ENCODE data around the gene SPG11. TPM values are rescaled to one million over a fixed set of nuclear protein-coding genes. Genes with fewer than 3 reads are reported as not detected.
"Not testable (repeated sequence)": the region's sequence is repeated elsewhere in the genome, so short reads cannot be mapped to it uniquely, and the experiment has no call there.

SPG11 gene
- total and polyA plus RNA-seq, 2 of the 13 experiments (the other 11 are each of a cell fraction or from before 2014, with no cell fraction given), result 31.5 to 40.7 TPM

DNA sequence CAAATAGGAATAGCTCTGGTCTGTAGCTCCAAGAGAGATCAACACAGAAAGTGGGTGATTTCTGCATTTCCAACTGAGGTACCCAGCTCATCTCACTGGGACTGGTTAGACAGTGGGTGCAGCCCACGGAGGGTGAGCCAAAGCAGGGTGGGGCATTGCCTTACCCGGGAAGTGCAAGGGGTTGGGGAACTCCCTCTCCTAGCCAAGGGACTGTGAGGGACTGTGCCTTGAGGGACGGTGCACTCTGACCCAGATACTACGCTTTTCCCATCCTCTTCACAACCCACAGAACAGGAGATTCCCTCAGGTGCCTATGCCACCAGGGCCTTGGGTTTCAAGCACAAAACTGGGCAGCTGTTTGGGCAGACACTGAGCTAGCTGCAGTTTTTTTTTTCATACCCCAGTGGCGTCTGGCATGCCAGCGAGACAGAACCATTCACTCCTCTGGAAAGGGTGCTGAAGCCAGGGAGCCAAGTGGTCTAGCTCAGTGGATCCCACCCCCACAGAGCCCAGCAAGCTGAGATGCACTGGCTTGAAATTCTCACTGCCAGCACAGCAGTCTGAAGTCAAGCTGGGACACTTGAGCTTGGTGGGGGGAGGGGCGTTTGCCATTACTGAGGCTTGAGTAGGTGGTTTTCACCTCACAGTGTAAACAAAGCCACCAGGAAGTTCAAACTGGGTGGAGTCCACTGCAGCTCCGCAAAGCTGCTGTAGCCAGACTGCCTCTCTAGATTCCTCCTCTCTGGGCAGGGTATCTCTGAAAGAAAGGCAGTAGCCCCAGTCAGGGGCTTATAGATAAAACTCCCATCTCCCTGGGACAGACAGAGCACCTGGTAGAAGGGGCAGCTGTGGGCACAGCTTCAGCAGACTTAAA is 19.6 kb upstream of the SPG11 start:
- Histone ChIP-seq H3K4me2 (ENCODE audit: low read depth, low read length) (peak overlapping the region; percentile 65), H3K4me3 (replicated peaks in 1 of 3; ENCODE audit: insufficient read depth in 1 of 3, low read depth in 2 of 3, low read length in 3 of 3) (peak overlapping the region in 2 of 3 experiments; percentile 16 to 33; a peak in 1 of 6 replicates), H3K4me1 (ENCODE audit: insufficient read depth, low read length) (peaks cover 15% of the 10 kb centered on the region)
- 16% methylated on average over 6 of the region's 8 CpGs for WGBS (ENCODE audit: low lambda C conversion rate)
- H2AFZ ChIP-seq (ENCODE audit: low read length); H4K20me1 ChIP-seq (ENCODE audit: insufficient read depth, low read length); FAIRE-seq; H3K9ac ChIP-seq (ENCODE audit: insufficient read depth, low read depth, low read length); H3K9me3 ChIP-seq (ENCODE audit: low read length); in situ Hi-C loops (cut with HindIII; ENCODE audit: extremely low pct_ligation_motif_present, low pct_unique_long_range_greater_than_20kb); BruUV-seq (replicated peaks); CTCF ChIA-PET (ENCODE audit: low intra/inter-chr PET ratio, low total read pairs); H3K79me2 ChIP-seq (ENCODE audit: insufficient read depth, low read length); H3K27me3 ChIP-seq (ENCODE audit: control insufficient read depth in 1 of 2, insufficient read depth in 2 of 2, low read length in 2 of 2); H3K36me3 ChIP-seq (replicated peaks in 1 of 2; ENCODE audit: control insufficient read depth in 1 of 2, insufficient read depth in 2 of 2, low read length in 2 of 2); H3K27ac ChIP-seq (ENCODE audit: extremely low read length, insufficient read depth, low read length); intact Hi-C loops (cut with micrococcal nuclease; ENCODE audit: unreplicated experiment); TF ChIP-seq FOXA1 (IDR thresholded peaks at IDR 0.05): not testable (repeated sequence)
- peak; percentile 43 for ATAC-seq
- POLR2A ChIA-PET, result interaction anchor here (1.3 to 3.5 kb wide), 4 partner anchors 20 to 46 kb away, joined by 6 to 29 read pairs (median 12); partner anchors contain the start of genes B2M, PATL2 and SPG11
- DNase-seq (ENCODE audit: low spot score), result peak; percentile 35
- TF ChIP-seq ELF1 (CRISPR knock-in tag; IDR thresholded peaks at IDR 0.05), result peak; percentile 41; the same call in 1 of the 2 replicates
- TF ChIP-seq, protein P1, sequence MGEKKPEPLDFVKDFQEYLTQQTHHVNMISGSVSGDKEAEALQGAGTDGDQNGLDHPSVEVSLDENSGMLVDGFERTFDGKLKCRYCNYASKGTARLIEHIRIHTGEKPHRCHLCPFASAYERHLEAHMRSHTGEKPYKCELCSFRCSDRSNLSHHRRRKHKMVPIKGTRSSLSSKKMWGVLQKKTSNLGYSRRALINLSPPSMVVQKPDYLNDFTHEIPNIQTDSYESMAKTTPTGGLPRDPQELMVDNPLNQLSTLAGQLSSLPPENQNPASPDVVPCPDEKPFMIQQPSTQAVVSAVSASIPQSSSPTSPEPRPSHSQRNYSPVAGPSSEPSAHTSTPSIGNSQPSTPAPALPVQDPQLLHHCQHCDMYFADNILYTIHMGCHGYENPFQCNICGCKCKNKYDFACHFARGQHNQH (CRISPR knock-in tag; IDR thresholded peaks at IDR 0.05), result peak; percentile 53; the same call in 1 of the 2 replicates
- TF ChIP-seq FOXA1 (CRISPR knock-in tag; IDR thresholded peaks at IDR 0.05), result peak; percentile 80
- TF ChIP-seq, protein P2, sequence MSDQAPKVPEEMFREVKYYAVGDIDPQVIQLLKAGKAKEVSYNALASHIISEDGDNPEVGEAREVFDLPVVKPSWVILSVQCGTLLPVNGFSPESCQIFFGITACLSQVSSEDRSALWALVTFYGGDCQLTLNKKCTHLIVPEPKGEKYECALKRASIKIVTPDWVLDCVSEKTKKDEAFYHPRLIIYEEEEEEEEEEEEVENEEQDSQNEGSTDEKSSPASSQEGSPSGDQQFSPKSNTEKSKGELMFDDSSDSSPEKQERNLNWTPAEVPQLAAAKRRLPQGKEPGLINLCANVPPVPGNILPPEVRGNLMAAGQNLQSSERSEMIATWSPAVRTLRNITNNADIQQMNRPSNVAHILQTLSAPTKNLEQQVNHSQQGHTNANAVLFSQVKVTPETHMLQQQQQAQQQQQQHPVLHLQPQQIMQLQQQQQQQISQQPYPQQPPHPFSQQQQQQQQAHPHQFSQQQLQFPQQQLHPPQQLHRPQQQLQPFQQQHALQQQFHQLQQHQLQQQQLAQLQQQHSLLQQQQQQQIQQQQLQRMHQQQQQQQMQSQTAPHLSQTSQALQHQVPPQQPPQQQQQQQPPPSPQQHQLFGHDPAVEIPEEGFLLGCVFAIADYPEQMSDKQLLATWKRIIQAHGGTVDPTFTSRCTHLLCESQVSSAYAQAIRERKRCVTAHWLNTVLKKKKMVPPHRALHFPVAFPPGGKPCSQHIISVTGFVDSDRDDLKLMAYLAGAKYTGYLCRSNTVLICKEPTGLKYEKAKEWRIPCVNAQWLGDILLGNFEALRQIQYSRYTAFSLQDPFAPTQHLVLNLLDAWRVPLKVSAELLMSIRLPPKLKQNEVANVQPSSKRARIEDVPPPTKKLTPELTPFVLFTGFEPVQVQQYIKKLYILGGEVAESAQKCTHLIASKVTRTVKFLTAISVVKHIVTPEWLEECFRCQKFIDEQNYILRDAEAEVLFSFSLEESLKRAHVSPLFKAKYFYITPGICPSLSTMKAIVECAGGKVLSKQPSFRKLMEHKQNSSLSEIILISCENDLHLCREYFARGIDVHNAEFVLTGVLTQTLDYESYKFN (CRISPR knock-in tag; conservative IDR thresholded peaks at IDR 0.05), result 0 out of 2 replicates have a peak, but pooled peaks have one; percentile 15
- TF ChIP-seq RXRA (CRISPR knock-in tag; IDR thresholded peaks at IDR 0.05), result peak; percentile 40; the same call in 1 of the 2 replicates
- 0 out of 2 replicates have a peak, but pooled peaks have one; percentile 31 for TF ChIP-seq ZNF792 (CRISPR knock-in tag; IDR thresholded peaks at IDR 0.05)
- TF ChIP-seq, protein P3, sequence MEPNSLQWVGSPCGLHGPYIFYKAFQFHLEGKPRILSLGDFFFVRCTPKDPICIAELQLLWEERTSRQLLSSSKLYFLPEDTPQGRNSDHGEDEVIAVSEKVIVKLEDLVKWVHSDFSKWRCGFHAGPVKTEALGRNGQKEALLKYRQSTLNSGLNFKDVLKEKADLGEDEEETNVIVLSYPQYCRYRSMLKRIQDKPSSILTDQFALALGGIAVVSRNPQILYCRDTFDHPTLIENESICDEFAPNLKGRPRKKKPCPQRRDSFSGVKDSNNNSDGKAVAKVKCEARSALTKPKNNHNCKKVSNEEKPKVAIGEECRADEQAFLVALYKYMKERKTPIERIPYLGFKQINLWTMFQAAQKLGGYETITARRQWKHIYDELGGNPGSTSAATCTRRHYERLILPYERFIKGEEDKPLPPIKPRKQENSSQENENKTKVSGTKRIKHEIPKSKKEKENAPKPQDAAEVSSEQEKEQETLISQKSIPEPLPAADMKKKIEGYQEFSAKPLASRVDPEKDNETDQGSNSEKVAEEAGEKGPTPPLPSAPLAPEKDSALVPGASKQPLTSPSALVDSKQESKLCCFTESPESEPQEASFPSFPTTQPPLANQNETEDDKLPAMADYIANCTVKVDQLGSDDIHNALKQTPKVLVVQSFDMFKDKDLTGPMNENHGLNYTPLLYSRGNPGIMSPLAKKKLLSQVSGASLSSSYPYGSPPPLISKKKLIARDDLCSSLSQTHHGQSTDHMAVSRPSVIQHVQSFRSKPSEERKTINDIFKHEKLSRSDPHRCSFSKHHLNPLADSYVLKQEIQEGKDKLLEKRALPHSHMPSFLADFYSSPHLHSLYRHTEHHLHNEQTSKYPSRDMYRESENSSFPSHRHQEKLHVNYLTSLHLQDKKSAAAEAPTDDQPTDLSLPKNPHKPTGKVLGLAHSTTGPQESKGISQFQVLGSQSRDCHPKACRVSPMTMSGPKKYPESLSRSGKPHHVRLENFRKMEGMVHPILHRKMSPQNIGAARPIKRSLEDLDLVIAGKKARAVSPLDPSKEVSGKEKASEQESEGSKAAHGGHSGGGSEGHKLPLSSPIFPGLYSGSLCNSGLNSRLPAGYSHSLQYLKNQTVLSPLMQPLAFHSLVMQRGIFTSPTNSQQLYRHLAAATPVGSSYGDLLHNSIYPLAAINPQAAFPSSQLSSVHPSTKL (CRISPR knock-in tag; IDR thresholded peaks at IDR 0.05), result peak; percentile 41; the same call in 1 of the 2 replicates
- TF ChIP-seq GFI1 (CRISPR knock-in tag; IDR thresholded peaks at IDR 0.05; ENCODE audit: borderline replicate concordance), result 0 out of 2 replicates have a peak, but pooled peaks have one; percentile 33
- peak; percentile 87 for TF ChIP-seq ELF3 (CRISPR knock-in tag; IDR thresholded peaks at IDR 0.05)
- peak; percentile 24; the same call in 1 of the 2 replicates for TF ChIP-seq ERF (CRISPR knock-in tag; IDR thresholded peaks at IDR 0.05)
- 0 out of 2 replicates have a peak, but pooled peaks have one; percentile 30 for TF ChIP-seq ZNF331 (CRISPR knock-in tag; IDR thresholded peaks at IDR 0.05)
- peak; percentile 16; the same call in 1 of the 2 replicates for TF ChIP-seq PHF21A (CRISPR knock-in tag; IDR thresholded peaks at IDR 0.05)
- 0 out of 2 replicates have a peak, but pooled peaks have one; percentile 54 for TF ChIP-seq ZNF33B (CRISPR knock-in tag; IDR thresholded peaks at IDR 0.05)
- TF ChIP-seq FOSL2 (CRISPR knock-in tag; IDR thresholded peaks at IDR 0.05), result peak; percentile 27; the same call in 1 of the 2 replicates
